HEK293 (cell line): ENCODE data around the gene TRAF4.

Source experiments
- CTCF ChIP-seq: fragments of 450-650 bp; formaldehyde crosslinking; IDR thresholded peaks from 2 replicates; pipeline ENCODE4 v1.5.1; 2016; ENCODE audit warnings: missing biosample characterization, missing genetic modification characterization
- ELK4 ChIP-seq: IDR thresholded peaks from 2 replicates; pipeline ENCODE4 v1.6.1; 2011; ENCODE audit warnings: mild to moderate bottlenecking, low read depth, low read length, borderline replicate concordance
- MEIS1 ChIP-seq: sonication (generic); formaldehyde crosslinking; IDR thresholded peaks from 2 replicates; pipeline ENCODE4 v1.8.1; 2022; ENCODE audit warnings: missing genetic modification reagents, mild to moderate bottlenecking, borderline replicate concordance
- PBX3 ChIP-seq: sonication (generic); formaldehyde crosslinking; IDR thresholded peaks from 2 replicates; pipeline ENCODE4 v1.8.1; 2022; ENCODE audit warnings: mild to moderate bottlenecking, moderate library complexity, missing genetic modification reagents
- TRIM28 ChIP-seq: IDR thresholded peaks from 2 replicates; pipeline ENCODE4 v1.6.1; 2011; ENCODE audit warnings: low read length, control low read depth, borderline replicate concordance
- ZFP41 ChIP-seq: fragments of 450-650 bp; formaldehyde crosslinking; IDR thresholded peaks from 2 replicates; pipeline ENCODE4 v1.5.1; 2016; ENCODE audit warnings: missing biosample characterization, missing genetic modification characterization, borderline replicate concordance
- ZNF48 ChIP-seq: fragments of 450-650 bp; formaldehyde crosslinking; IDR thresholded peaks from 2 replicates; pipeline ENCODE4 v1.5.1; 2016; ENCODE audit warnings: missing biosample characterization, missing genetic modification characterization
- ZNF580 ChIP-seq: fragments of 450-650 bp; formaldehyde crosslinking; IDR thresholded peaks from 2 replicates; pipeline ENCODE4 v1.5.1; 2016; ENCODE audit warnings: missing biosample characterization, missing genetic modification characterization
- ZNF610 ChIP-seq: fragments of 450-650 bp; formaldehyde crosslinking; IDR thresholded peaks from 2 replicates; pipeline ENCODE4 v1.5.1; 2016; ENCODE audit warnings: missing biosample characterization, missing genetic modification characterization, borderline replicate concordance
- ZNF629 ChIP-seq: fragments of 450-650 bp; formaldehyde crosslinking; IDR thresholded peaks from 2 replicates; pipeline ENCODE4 v1.5.1; 2017; ENCODE audit warnings: missing biosample characterization, missing genetic modification characterization
- TF ChIP-seq, protein P1 (sequence below): fragments of 450-650 bp; formaldehyde crosslinking; IDR thresholded peaks from 2 replicates; pipeline ENCODE4 v1.5.1; 2016; ENCODE audit warnings: missing biosample characterization, missing genetic modification characterization

GRCh38 chr17:28705074-28705659 is 38.6 kb upstream of the TRAF4 start:
- TF ChIP-seq ZNF580 (tag by site-specific recombination), result no peak
- no peak for TF ChIP-seq ZFP41 (tag by site-specific recombination)
- TF ChIP-seq CTCF, result no peak
- TF ChIP-seq PBX3, result no peak
- TF ChIP-seq, protein P1, sequence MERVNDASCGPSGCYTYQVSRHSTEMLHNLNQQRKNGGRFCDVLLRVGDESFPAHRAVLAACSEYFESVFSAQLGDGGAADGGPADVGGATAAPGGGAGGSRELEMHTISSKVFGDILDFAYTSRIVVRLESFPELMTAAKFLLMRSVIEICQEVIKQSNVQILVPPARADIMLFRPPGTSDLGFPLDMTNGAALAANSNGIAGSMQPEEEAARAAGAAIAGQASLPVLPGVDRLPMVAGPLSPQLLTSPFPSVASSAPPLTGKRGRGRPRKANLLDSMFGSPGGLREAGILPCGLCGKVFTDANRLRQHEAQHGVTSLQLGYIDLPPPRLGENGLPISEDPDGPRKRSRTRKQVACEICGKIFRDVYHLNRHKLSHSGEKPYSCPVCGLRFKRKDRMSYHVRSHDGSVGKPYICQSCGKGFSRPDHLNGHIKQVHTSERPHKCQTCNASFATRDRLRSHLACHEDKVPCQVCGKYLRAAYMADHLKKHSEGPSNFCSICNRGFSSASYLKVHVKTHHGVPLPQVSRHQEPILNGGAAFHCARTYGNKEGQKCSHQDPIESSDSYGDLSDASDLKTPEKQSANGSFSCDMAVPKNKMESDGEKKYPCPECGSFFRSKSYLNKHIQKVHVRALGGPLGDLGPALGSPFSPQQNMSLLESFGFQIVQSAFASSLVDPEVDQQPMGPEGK (tag by site-specific recombination), result no peak; the same call in 1 of the 2 replicates
- no peak for TF ChIP-seq ZNF629
- no peak for TF ChIP-seq ZNF610 (tag by site-specific recombination)
- TF ChIP-seq ZNF48 (tag by site-specific recombination), result no peak
- TF ChIP-seq ELK4, result no peak
- TF ChIP-seq TRIM28, result no peak
- no peak for TF ChIP-seq MEIS1 (CRISPR knock-in tag)
